Measurements from ENCODE around the gene CHTOP. TPM values are rescaled to one million over a fixed set of nuclear protein-coding genes. Genes with fewer than 3 reads are reported as not detected.

CHTOP gene
- total RNA-seq, 1 donor from 2014 or later: 67.3 TPM

DNA sequence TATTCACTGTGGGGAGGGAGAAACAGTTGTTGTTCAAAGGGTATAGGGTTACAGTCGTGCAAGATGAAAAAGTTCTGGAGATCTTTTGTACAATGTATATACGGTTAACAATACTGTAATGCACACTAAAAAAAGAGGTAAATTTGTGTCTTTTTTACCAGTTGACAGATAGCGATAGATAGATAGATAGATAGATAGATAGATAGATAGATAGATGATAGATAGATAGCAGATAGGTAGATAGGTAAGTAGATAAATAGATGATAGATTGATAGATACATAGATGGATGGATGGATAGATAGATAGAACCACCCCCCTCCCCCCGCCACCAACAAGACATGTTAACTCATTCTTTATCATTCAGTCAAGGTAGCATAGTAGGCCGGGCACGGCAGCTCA is 31.1 kb upstream of the CHTOP start:
- Histone ChIP-seq H3K4me3 (no peak overlapping the region), H3K36me3 (peaks cover 0 to 26% of the 10 kb centered on the region in 2 donors), H3K4me1 (peaks cover 10% of the 10 kb centered on the region), H3K27ac (no peak overlapping the region), H3K27me3 (no peaks in the 10 kb centered on the region), H3K9me3 (no peaks in the 10 kb centered on the region)
- DNase-seq (ENCODE audit: extremely low spot score in 2 of 2): no peak
- no peak for TF ChIP-seq CTCF (IDR thresholded peaks at IDR 0.05)
- TF ChIP-seq POLR2A (IDR thresholded peaks at IDR 0.05): no peak
- TF ChIP-seq POLR2AphosphoS5 (IDR thresholded peaks at IDR 0.05; ENCODE audit: insufficient read depth in 1 of 2, low read depth in 1 of 2): no peak
- intact Hi-C loops (cut with DNase I): no loop called here

DNA sequence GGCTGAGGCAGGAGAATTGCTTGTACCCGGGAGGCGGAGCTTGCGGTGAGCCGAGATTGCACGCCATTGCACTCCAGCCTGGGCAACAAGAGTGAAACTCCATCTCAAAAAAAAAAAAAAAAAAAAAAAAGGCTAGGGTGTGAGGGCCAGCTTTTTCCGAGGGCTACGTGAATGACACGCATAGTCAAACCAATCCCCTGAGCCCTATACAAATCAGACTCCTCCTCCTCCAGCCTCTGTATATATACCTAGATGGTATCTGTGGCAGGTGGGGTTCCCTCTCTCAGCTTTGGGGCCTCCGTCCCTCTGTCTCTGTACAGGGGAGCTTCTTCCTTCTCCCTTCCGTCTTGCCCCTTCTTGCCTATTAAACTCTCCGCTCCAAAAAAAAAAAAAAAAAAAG is 27.7 kb upstream of the CHTOP start:
- Histone ChIP-seq H3K4me3 (no peak overlapping the region), H3K27ac (no peak overlapping the region), H3K4me1 (peaks cover 44% of the 10 kb centered on the region), H3K9me3 (no peaks in the 10 kb centered on the region), H3K36me3 (peaks cover 0 to 27% of the 10 kb centered on the region in 2 donors), H3K27me3 (no peaks in the 10 kb centered on the region)
- intact Hi-C loops (cut with DNase I): no loop called here
- no peak for DNase-seq (ENCODE audit: extremely low spot score in 2 of 2)
- TF ChIP-seq CTCF (IDR thresholded peaks at IDR 0.05) (no peak), POLR2A (IDR thresholded peaks at IDR 0.05) (no peak), POLR2AphosphoS5 (IDR thresholded peaks at IDR 0.05; ENCODE audit: insufficient read depth in 1 of 2, low read depth in 1 of 2) (no peak)

DNA sequence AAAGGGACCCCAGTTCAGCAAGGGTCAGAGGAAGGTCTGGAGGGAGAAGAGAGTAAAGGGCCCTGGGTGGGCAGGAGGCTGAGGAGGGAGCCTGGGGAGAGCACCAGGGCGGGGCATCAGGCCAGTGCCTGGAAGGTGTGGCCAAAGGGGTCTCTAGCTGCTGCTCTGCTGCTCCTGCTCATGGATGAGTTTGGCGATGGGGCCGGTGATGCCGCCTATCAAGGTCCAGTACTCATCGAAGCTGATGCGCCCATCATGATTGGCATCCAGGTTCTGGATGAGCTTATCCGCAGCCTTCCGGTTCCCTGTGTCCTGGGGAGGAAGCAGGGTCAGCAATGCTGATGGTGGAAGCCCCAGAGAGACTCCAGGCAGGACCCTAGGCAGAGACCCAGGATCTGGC is 26.5 kb upstream of the CHTOP start:
- no peak for DNase-seq (ENCODE audit: extremely low spot score in 2 of 2)
- H3K36me3 ChIP-seq: peaks cover 0 to 27% of the 10 kb centered on the region in 2 donors
- H3K27ac ChIP-seq: peak overlapping the region; percentile 96
- peak overlapping the region in 1 of 2 donors; percentile 68 for H3K4me3 ChIP-seq
- H3K27me3 ChIP-seq: no peaks in the 10 kb centered on the region
- intact Hi-C loops (cut with DNase I): no loop called here
- no peak for TF ChIP-seq CTCF (IDR thresholded peaks at IDR 0.05)
- no peak for TF ChIP-seq POLR2A (IDR thresholded peaks at IDR 0.05)
- TF ChIP-seq POLR2AphosphoS5 (IDR thresholded peaks at IDR 0.05; ENCODE audit: insufficient read depth in 1 of 2, low read depth in 1 of 2): no peak
- H3K9me3 ChIP-seq: no peaks in the 10 kb centered on the region
- peaks cover 48% of the 10 kb centered on the region for H3K4me1 ChIP-seq

DNA sequence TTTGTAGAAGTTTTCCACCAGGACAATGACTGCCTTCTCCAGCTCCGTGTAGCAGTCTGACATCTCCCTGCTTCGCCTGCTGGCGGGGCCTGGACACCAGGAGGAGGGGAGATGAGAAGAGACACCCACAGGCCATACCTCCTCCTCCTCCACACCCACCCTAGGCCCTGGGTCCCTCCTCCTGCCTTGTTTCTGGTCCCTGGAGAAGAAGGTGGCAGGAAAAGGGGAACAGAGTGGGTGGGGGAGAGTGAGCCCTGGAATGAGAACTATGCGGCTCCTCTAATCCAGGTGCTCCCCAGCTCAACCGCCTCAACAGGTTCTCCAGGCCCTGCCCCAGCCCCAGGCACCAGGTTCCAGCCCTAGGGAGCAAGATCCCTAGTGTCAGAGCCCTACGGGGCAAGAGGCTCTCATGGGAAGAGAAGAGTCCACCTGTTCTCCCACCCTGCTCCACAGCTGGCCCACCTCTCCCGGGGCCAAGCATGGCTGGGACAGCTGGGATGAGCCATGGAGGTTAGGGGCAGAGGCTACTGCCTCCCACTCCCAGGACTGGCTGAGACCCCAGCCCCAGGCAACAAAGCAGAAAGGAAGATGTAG is 25.7 kb upstream of the CHTOP start:
- H3K4me1 ChIP-seq: peaks cover 51% of the 10 kb centered on the region
- no peaks in the 10 kb centered on the region for H3K27me3 ChIP-seq
- TF ChIP-seq CTCF (IDR thresholded peaks at IDR 0.05): no peak
- no peak for TF ChIP-seq POLR2AphosphoS5 (IDR thresholded peaks at IDR 0.05; ENCODE audit: insufficient read depth in 1 of 2, low read depth in 1 of 2)
- TF ChIP-seq POLR2A (IDR thresholded peaks at IDR 0.05): no peak
- intact Hi-C loops (cut with DNase I): no loop called here
- peaks cover 0 to 27% of the 10 kb centered on the region in 2 donors for H3K36me3 ChIP-seq
- DNase-seq (ENCODE audit: extremely low spot score in 2 of 2): no peak
- peak overlapping the region; percentile 96 for H3K27ac ChIP-seq
- H3K4me3 ChIP-seq: peak overlapping the region; percentile 46 to 68
- H3K9me3 ChIP-seq: no peaks in the 10 kb centered on the region

DNA sequence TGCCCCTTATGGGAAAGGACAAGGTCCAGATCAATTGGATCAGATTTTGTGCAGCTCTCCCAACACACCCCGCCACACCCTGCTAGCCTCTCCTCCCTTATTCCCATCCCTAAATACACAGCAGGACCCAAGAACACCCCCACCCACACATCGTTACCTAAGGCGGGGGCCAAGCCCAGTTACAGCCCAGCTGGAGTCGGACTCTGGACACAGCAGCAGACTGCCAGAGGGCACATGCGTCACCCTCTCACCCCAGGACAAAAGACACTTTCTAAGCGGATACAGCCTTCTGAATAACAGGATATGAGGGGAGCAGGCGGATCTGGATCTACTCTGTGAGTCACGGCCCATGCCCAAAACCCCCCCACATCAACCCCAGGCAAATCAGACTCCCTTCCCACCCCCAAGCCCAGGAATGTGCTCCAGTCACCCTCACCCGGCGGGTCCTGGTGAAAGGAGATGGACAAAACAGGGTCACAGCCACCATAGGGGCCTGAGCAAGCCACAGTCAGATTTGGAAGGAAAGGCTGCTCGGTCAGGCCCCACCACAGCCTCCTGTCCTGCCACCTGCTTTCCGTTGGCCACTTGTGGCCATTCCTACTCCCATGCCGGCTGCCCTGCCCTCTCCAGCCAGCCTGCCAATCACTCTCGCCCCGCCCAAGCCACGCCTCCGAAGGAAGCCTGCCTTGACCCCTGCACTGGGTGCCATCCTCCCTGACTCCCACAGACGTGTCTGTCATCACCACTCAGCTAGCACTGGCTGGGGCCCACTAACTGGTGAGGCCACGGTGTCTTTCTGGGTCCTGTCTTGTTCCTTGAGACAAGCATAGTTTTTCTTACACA is 24.9 kb upstream of the CHTOP start:
- peak overlapping the region; percentile 96 for H3K27ac ChIP-seq
- DNase-seq (ENCODE audit: extremely low spot score in 2 of 2): peak in 1 of 2 donors; percentile 90
- no peaks in the 10 kb centered on the region for H3K9me3 ChIP-seq
- TF ChIP-seq POLR2AphosphoS5 (IDR thresholded peaks at IDR 0.05; ENCODE audit: insufficient read depth in 1 of 2, low read depth in 1 of 2): peak; percentile 51 to 68
- no peak for TF ChIP-seq CTCF (IDR thresholded peaks at IDR 0.05)
- TF ChIP-seq POLR2A (IDR thresholded peaks at IDR 0.05): peak in 1 of 2 donors; percentile 18
- H3K4me1 ChIP-seq: peaks cover 58% of the 10 kb centered on the region
- peaks cover 0 to 27% of the 10 kb centered on the region in 2 donors for H3K36me3 ChIP-seq
- H3K27me3 ChIP-seq: no peaks in the 10 kb centered on the region
- H3K4me3 ChIP-seq: peak overlapping the region; percentile 46 to 68
- intact Hi-C loops (cut with DNase I): no loop called here
